Lung (tissue), 12 donors: ENCODE data around the gene KIF5C. TPM values are rescaled to one million over a fixed set of nuclear protein-coding genes. Genes with fewer than 3 reads are reported as not detected.
A peak's percentile ranks its signal among the peaks of the same experiment; 100 is the strongest.

Experiments used
- ATAC-seq: fragments of 200-7000 bp; cut with Tn5 transposase; one replicate; pipeline ENCODE4 v1.9.1; 2020; ENCODE audit warnings: moderate number of reproducible peaks; ENCODE audit not compliant: insufficient read depth, low FRiP score
- DNase-seq, 3 donors: peaks; one replicate each; pipeline ENCODE4 v3.0.0-alpha.2; 2013 to 2017
- H3K27ac ChIP-seq, 2 donors: one replicate each; pipeline ENCODE4 v1.5.1; 2013; ENCODE audit warnings: mild to moderate bottlenecking in 2 of 2, moderate library complexity in 2 of 2, control low read depth in 1 of 2, inconsistent platforms in 1 of 2, low read depth in 1 of 2, low read length in 1 of 2
- H3K27me3 ChIP-seq, 3 donors: one replicate each; pipeline ENCODE4 v1.5.1; 2013; ENCODE audit warnings: low read length in 2 of 3; ENCODE audit not compliant: control insufficient read depth in 3 of 3, insufficient read depth in 3 of 3
- H3K36me3 ChIP-seq, 4 donors: one replicate each; pipeline ENCODE4 v1.5.1; 2013; ENCODE audit warnings: low read length in 4 of 4, mild to moderate bottlenecking in 1 of 4, moderate library complexity in 1 of 4; ENCODE audit not compliant: control insufficient read depth in 4 of 4, insufficient read depth in 4 of 4
- H3K4me1 ChIP-seq, 5 donors: one replicate each; pipeline ENCODE4 v1.5.1; 2013; ENCODE audit warnings: low read length in 5 of 5, mild to moderate bottlenecking in 2 of 5, moderate library complexity in 1 of 5; ENCODE audit not compliant: control insufficient read depth in 5 of 5, insufficient read depth in 5 of 5
- H3K4me3 ChIP-seq: one replicate; pipeline ENCODE4 v1.5.1; 2013; ENCODE audit warnings: mild to moderate bottlenecking, control low read depth, moderate library complexity
- H3K9ac ChIP-seq, 2 donors: one replicate each; pipeline ENCODE4 v1.5.1; 2013; ENCODE audit warnings: low read length in 2 of 2, control low read depth in 1 of 2; ENCODE audit not compliant: insufficient read depth in 1 of 2
- H3K9me3 ChIP-seq, 4 donors: one replicate each; pipeline ENCODE4 v1.5.1; 2013; ENCODE audit warnings: low read length in 3 of 4, mild to moderate bottlenecking in 1 of 4, moderate library complexity in 1 of 4; ENCODE audit not compliant: control insufficient read depth in 4 of 4, insufficient read depth in 3 of 4
- WGBS, 2 donors: extraction: QIAGEN DNeasy Blood & Tissue Kit; methylation state at CpG; one replicate each; pipeline ENCODE4 v1.1.7; 2013; 5-methylcytosine and 5-hydroxymethylcytosine counted together
- polyA plus RNA-seq, 2 donors: library from polyadenylated mRNA; stranded (reverse); fragments of 200-250 nt; gene quantifications; one replicate each; pipeline ENCODE4 v1.2.1, GENCODE V29; 2013
- total RNA-seq, 2 donors: library from RNA; depleted of rRNA in 1 of 2; stranded (reverse); fragments of >200 nt in 1 of 2; gene quantifications; one replicate each; pipeline ENCODE4 v1.2.1, GENCODE V29; 2014 to 2021
- TF ChIP-seq, protein P1 (sequence below): IDR thresholded peaks from 2 replicates; pipeline ENCODE4 v1.5.1; 2012; ENCODE audit warnings: mild to moderate bottlenecking; ENCODE audit errors: control extremely low read depth, extremely low read depth
- donor health status: control.
- donor health status: control.
- donor health status: Bipolar disorder and iron deficiency.
- donor health status: healthy.
- donor health status: DM: yes; HTN: yes; CAD: no.

KIF5C gene
- total and polyA plus RNA-seq, 4 donors, result 0.22 to 1.4 (median 0.49) TPM

- no peak overlapping the region for H3K9ac ChIP-seq
- 90 to 96% methylated on average over 3 of the region's 3 CpGs for WGBS, 2 donors
- H3K4me3 ChIP-seq, result no peak overlapping the region
- H3K27me3 ChIP-seq, result no peaks in the 10 kb centered on the region
- peaks cover 0 to under 1% (median 0%) of the 10 kb centered on the region in 5 donors for H3K4me1 ChIP-seq
- TF ChIP-seq, protein P1, sequence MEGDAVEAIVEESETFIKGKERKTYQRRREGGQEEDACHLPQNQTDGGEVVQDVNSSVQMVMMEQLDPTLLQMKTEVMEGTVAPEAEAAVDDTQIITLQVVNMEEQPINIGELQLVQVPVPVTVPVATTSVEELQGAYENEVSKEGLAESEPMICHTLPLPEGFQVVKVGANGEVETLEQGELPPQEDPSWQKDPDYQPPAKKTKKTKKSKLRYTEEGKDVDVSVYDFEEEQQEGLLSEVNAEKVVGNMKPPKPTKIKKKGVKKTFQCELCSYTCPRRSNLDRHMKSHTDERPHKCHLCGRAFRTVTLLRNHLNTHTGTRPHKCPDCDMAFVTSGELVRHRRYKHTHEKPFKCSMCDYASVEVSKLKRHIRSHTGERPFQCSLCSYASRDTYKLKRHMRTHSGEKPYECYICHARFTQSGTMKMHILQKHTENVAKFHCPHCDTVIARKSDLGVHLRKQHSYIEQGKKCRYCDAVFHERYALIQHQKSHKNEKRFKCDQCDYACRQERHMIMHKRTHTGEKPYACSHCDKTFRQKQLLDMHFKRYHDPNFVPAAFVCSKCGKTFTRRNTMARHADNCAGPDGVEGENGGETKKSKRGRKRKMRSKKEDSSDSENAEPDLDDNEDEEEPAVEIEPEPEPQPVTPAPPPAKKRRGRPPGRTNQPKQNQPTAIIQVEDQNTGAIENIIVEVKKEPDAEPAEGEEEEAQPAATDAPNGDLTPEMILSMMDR, result no peak
- ATAC-seq (no peak), DNase-seq (no peak)
- no peaks in the 10 kb centered on the region for H3K9me3 ChIP-seq
- H3K36me3 ChIP-seq, result no peaks in the 10 kb centered on the region
- no peak overlapping the region for H3K27ac ChIP-seq
Observed at GRCh38 chr2:148960483-148960882, 85.5 kb downstream of the KIF5C start.

- Histone ChIP-seq H3K4me1 (peaks cover 0 to 17% (median 6%) of the 10 kb centered on the region in 5 donors), H3K4me3 (no peak overlapping the region), H3K27me3 (no peaks in the 10 kb centered on the region), H3K27ac (no peak overlapping the region), H3K36me3 (no peaks in the 10 kb centered on the region), H3K9ac (no peak overlapping the region), H3K9me3 (no peaks in the 10 kb centered on the region)
- WGBS, 2 donors, result 89 to 93% methylated on average over 3 of the region's 3 CpGs
- TF ChIP-seq, protein P1, result no peak
- ATAC-seq, result no peak
- no peak for DNase-seq
Observed at GRCh38 chr2:148963461-148963860, 88.4 kb downstream of the KIF5C start.

DNA sequence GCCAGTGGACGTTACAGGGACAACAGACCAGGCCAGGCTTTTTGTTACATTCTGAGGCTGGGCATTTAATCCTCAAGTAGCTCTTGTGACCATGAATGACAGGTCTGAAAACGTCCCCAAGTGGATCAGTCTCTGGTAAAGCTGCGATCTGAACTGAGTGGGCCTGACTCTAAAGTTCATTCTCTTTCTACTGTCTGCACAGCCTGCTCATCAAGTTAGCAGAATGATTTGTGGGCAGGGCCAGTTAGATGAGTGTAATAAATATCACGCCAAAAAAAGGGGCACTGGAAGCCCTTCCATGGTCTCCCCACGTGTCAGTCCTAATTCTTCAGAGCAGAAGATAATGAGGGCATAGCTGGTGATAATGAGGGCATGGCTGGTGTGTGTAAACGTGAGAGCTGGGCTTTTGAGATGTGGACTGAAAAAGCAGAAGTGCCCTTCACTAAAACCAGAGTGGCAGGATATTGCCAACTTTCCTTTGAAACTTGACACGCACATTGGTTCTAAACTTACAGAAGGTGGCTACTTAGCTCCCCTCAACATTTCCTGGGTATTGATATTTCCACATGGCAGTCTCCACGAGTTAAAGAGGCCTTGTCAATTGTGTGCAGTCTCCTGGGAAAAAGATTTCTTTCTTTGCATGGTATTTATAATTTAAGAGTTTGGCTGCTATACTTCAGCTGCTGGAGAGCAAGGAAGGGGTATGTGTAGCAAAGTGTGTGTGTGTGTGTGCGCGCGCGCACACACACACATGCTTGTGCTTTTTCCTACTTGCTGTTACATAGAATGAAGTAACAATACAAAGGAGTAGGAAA is 90.8 kb downstream of the KIF5C start:
- DNase-seq (peak; percentile 62 to 90 (median 71)), ATAC-seq (no peak)
- H3K36me3 ChIP-seq, result no peaks in the 10 kb centered on the region
- no peaks in the 10 kb centered on the region for H3K9me3 ChIP-seq
- H3K27me3 ChIP-seq, result no peaks in the 10 kb centered on the region
- H3K27ac ChIP-seq, result peak overlapping the region in 1 of 2 donors; percentile 24
- TF ChIP-seq, protein P1, result no peak
- H3K4me1 ChIP-seq, result peaks cover 0 to 17% (median 8%) of the 10 kb centered on the region in 5 donors
- 40 to 53% methylated on average over 12 of the region's 12 CpGs for WGBS, 2 donors
- no peak overlapping the region for H3K4me3 ChIP-seq
- no peak overlapping the region for H3K9ac ChIP-seq
